Smooth muscle cell of the umbilical artery (primary cell): ENCODE data around the gene CENPI. TPM values are rescaled to one million over a fixed set of nuclear protein-coding genes. Genes with fewer than 3 reads are reported as not detected.

Source experiments
- total RNA-seq: library from RNA; depleted of rRNA; stranded (reverse); fragments of >200 nt; gene quantifications from 2 replicates; pipeline ENCODE4 v1.2.3, GENCODE V29; 2014

CENPI gene, protein sequence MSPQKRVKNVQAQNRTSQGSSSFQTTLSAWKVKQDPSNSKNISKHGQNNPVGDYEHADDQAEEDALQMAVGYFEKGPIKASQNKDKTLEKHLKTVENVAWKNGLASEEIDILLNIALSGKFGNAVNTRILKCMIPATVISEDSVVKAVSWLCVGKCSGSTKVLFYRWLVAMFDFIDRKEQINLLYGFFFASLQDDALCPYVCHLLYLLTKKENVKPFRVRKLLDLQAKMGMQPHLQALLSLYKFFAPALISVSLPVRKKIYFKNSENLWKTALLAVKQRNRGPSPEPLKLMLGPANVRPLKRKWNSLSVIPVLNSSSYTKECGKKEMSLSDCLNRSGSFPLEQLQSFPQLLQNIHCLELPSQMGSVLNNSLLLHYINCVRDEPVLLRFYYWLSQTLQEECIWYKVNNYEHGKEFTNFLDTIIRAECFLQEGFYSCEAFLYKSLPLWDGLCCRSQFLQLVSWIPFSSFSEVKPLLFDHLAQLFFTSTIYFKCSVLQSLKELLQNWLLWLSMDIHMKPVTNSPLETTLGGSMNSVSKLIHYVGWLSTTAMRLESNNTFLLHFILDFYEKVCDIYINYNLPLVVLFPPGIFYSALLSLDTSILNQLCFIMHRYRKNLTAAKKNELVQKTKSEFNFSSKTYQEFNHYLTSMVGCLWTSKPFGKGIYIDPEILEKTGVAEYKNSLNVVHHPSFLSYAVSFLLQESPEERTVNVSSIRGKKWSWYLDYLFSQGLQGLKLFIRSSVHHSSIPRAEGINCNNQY
- total RNA-seq, result 3.0 and 15.8 TPM in 2 replicates

DNA sequence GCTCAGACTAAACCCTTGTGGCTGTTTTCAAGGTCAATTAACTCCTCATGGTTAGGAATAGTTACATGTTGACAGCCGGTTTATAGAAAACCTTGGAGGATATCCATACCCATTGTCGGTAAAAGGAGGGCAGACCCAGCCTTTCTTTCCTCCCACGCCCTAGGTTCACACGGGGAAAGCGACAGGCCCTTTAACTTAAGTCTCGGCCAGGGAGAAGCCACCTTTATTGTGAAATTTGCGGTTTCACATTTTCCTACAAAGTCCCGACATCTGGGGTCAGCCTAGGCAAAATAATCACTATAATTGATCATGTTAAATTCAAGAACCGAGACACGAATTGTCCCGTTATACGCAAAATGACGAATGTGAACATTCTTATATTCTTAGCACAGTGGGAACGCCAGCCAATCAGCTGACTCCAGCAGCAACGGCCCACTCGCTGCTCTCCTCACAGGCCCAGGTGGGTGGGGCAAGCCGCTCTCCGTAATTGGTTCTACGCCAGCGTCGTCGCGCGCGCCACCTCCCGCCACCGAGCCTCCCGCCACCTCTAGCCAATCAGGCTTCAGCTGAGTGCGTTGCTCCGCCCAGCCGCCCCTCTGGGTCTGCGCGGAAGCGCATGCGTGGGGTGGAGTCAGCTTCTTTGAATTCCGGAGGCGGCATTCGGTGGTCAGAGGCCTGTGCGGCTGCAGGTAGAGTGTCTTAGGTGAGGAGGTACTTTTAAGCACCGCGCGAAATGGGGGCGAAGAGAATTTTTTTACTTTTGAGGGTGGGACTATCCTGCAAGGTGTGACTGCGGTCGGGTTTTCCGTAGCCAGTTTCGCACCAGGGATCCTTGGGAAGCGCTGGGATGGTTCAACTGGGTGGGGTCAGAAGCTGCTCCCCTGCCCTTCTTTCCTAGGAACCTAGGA lies at the start of gene CENPI:
Gene CENPI (plus strand): TSS at position 659 of the 908 bp plus-strand sequence. CDS start 2,867 bp downstream, outside the sequence.

DNA sequence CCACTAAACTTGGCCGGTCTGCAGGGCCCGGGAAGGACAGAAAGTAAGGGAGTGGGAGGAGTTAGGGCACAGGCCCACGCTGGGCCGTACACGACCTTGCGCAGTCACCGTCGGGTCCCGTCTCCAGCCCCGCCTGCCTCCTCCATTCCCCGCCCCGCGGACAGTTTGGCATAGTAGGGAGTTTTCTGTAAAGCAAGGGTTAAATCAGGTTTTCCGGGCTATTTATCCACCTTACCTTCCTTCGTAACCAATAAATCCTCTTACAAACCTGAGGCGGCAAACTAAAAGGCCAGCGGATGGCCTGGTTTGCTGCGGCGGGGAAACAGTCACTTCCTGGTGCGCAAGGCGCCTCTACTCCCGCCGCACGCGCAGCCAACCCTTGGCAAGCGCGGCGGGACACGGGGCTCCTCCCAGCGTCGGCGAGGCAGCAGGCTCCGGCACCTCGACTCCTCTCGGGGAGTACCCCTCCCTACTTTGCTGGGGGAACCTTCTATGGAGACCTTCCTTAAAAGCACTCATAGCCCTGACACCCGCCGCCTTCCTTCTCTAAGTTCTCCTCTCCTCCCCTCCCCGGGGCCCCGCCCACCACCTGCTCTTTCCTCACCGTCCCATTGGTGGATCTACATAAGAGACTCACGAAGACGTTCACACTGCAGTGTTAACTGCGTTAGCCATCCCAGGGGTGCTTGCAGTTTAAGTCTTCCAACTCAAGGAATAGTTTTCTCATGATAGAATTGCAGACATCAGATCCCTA lies 46.3 kb upstream of the CENPI start, which contains the start of gene TRMT2B:
Gene TRMT2B (minus strand): TSS at position 563 of the 754 bp plus-strand sequence. CDS start 9,822 bp downstream, outside the sequence.

GRCh38 chrX:101078716-101079598 lies 19.0 kb upstream of the CENPI start, which contains the start of gene TMEM35A:
Gene TMEM35A, plus strand, starts transcription at chrX:101078879. Its CDS starts 124 bp downstream, at chrX:101079003.

Other genes starting within 250 kb of the CENPI start
- not detected in 2 replicates for gene NOX1, start 223.8 kb upstream of the CENPI start, total RNA-seq
- gene XKRX, start 169.3 kb upstream of the CENPI start, total RNA-seq, result under 0.01 and 0.14 TPM in 2 replicates
- not detected in 2 replicates for gene ARL13A, start 128.5 kb upstream of the CENPI start, total RNA-seq
- gene TRMT2B, start 46.1 kb upstream of the CENPI start, total RNA-seq, result 9.8 and 16.7 TPM in 2 replicates
- gene TMEM35A, start 19.3 kb upstream of the CENPI start, total RNA-seq, result 4.2 and 10.1 TPM in 2 replicates
- gene DRP2, start 121.6 kb downstream of the CENPI start, total RNA-seq, result 2.4 and 2.6 TPM in 2 replicates
- gene TAF7L, start 193.1 kb downstream of the CENPI start, total RNA-seq, result 0.59 and 0.65 TPM in 2 replicates